ENCODE data around the gene TANC1. TPM values are rescaled to one million over a fixed set of nuclear protein-coding genes. Genes with fewer than 3 reads are reported as not detected.

The TANC1 gene
- total RNA-seq, 1 donor = 74.7 TPM

DNA sequence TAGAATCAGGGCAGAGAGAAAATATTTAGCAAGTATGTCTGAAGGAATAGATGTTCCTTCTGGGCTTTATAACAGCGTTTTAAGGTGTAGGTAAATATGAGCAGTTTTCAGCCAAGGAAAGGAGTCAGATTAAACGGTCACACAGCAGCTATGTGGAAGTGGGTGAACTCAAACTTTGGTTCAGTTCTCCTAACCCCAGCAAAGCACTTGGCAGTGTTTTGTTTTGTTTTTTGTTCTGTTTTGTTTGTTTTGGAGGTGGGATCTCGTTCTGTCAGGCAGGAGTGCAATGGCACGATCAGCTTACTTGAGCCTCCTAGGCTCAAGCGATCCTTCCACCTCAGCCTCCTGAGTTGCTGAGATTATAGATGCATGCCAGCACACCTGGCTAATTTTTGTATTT lies 24.6 kb downstream of the TANC1 start:
- TF ChIP-seq, protein P1, sequence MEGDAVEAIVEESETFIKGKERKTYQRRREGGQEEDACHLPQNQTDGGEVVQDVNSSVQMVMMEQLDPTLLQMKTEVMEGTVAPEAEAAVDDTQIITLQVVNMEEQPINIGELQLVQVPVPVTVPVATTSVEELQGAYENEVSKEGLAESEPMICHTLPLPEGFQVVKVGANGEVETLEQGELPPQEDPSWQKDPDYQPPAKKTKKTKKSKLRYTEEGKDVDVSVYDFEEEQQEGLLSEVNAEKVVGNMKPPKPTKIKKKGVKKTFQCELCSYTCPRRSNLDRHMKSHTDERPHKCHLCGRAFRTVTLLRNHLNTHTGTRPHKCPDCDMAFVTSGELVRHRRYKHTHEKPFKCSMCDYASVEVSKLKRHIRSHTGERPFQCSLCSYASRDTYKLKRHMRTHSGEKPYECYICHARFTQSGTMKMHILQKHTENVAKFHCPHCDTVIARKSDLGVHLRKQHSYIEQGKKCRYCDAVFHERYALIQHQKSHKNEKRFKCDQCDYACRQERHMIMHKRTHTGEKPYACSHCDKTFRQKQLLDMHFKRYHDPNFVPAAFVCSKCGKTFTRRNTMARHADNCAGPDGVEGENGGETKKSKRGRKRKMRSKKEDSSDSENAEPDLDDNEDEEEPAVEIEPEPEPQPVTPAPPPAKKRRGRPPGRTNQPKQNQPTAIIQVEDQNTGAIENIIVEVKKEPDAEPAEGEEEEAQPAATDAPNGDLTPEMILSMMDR (IDR thresholded peaks at IDR 0.05; ENCODE audit: insufficient read depth, low read depth, low read length) = no peak
- DNase-seq (ENCODE audit: low read depth) = no peak
- H3K4me3 ChIP-seq (ENCODE audit: low read depth, low read length) = no peak overlapping the region

DNA sequence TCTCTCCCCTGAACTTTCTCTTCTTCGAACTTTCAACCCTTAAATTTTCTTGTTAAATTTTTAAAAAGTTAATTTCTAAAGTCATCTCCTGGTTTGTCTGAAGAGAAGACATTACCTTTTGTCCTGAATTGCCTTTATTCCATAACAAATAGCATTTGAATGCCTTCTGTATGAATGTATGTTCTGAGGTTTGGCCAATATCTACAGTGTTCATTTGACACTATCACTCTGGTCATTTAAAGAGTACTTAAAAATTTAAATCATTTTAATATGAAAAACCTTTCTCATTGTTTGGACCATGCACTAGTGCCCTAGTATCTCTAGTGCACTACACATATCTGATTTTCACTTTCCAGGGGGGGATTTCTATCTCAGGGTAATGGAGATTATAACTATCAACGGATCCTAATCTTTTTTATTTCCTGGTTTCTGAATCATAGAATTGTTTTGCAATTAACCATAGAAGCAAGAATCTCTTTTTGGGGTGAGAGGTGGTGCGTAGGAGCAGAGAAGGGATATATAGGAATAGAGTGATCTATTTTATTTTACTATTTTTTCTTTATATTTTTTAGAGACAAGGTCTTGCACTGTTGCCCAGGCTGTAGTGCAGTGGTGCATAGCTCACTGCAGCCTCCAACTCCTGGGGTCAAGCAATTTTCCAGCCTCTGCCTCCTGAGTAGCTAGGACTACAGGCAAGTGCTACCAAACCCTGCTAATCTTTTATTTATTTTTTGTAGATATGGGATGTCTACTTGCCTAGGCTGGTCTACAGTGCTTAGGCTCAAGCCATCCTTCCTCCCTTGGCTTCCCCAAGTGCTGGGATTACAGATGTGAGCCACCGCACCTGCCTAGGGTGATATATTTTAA lies 25.5 kb downstream of the TANC1 start:
- no peak overlapping the region for H3K4me3 ChIP-seq (ENCODE audit: low read depth, low read length)
- TF ChIP-seq, protein P1 (IDR thresholded peaks at IDR 0.05; ENCODE audit: insufficient read depth, low read depth, low read length) = no peak
- peak; percentile 54 for DNase-seq (ENCODE audit: low read depth)

DNA sequence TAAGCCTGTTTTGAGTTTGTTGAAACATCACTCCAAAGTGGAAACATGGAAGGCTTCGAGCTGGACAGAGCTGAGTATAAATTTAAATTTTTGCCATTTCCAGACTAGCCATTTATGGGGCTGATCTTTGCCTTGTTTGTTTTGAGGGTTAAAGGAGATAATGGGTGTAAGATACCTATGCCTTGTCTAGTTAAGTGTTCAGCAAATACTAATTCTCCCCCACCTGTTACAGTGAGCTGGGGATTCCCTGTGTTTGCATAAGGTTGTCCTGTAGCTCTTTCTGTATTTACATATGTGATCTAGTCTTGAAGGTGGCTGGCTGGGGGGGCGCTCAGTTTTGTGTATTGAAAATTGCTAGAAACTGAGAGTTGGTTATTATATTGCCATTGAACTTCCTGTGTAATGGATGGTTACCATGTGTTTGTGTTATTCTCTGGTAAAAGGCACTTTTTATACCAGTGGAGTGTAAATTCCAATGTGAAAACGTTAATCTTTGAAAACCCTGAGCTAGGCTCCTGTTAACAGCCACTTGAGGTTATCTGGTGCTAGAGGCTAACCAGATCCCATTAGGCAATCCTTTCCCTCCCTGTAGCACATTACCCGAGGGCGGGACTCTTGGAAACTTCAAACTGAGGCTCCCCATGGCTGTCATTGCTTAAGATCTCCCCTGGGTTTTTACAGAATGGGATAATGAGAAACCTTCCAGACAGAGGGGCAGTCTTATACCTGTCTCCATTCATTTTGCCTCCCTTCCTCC lies 26.7 kb downstream of the TANC1 start:
- DNase-seq (ENCODE audit: low read depth) = peak; percentile 96
- TF ChIP-seq, protein P1 (IDR thresholded peaks at IDR 0.05; ENCODE audit: insufficient read depth, low read depth, low read length) = no peak
- no peak overlapping the region for H3K4me3 ChIP-seq (ENCODE audit: low read depth, low read length)

DNA sequence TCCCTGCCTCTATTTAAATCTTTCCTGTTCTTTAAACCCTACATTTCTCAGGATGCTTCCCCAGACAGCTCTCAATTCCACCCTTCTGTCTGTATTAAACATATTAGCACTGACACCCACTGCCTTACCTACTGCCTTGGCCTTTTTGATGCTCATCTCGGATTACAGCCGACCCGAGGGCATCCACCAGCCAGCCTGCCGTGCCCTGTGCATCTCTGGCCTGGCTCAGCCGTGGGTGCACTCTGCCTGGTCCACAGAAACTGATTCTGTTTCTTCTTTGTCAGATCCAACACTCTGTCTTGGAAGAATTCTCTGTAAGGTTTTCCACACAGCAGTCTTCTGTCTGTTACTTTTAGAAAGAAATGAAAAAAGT lies 27.2 kb downstream of the TANC1 start:
- no peak for DNase-seq (ENCODE audit: low read depth)
- no peak overlapping the region for H3K4me3 ChIP-seq (ENCODE audit: low read depth, low read length)
- TF ChIP-seq, protein P1 (IDR thresholded peaks at IDR 0.05; ENCODE audit: insufficient read depth, low read depth, low read length) = no peak

DNA sequence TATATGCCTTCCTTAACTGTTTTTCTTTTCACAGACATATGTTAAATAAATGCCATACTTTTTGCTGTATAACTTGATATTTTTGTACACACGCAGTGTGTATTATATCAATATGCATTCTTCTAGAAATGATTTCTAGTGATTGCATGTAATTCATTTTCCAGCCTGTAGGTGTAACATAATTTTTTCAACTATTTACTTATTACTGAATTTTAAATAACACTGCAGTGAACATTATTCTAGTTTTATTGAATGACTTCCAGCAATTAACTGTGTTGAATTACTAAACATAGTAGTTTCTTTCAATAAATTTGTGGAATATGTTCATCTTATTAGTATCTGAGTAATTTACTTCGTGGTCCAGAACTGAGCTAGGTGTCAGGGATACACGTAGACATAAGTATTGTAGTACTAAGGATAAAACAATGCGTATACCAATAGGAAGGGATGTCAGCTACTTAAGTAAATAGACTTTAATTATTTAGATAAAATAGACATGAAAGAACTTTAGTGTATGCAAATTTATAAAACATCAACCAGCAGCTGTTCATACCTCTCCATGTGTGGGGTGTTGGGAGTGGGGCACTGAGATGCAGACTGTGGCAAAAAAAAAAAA lies 28.0 kb downstream of the TANC1 start:
- no peak overlapping the region for H3K4me3 ChIP-seq (ENCODE audit: low read depth, low read length)
- TF ChIP-seq, protein P1 (IDR thresholded peaks at IDR 0.05; ENCODE audit: insufficient read depth, low read depth, low read length) = peak; percentile 27
- DNase-seq (ENCODE audit: low read depth) = no peak

DNA sequence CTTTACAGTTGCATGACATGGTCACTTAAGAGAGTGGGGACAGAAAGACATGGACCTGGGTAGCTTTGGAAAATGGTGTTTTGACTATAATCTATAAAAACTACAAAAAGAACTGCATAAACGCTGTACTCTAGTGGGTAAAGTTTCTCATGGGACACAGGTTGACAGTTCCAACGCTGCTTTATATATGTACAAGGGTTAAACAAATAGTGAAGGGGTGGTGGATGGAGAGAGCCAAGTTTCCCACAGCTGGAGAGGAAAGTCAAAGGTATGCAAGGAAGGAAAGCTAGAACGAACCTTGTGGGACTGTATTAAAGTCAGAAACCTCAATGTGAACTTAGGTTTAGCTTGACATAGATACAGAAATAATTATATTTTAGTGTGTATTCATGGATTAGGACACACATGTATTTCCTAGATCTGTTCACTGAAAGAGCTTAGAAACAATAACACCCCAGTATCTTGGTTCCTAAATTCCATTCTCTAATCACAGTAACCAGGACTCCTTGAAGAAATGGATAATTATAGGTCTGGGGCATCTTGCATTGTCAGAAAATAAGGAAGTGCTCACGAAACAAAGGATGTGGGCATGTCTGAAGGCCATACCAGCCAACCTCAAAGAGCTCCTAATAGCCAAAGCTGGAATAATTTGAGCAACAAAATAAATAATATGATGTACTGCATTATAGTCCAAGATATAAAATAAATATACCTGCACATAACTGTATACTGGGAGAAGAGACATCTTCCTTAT lies 28.8 kb downstream of the TANC1 start:
- TF ChIP-seq, protein P1 (IDR thresholded peaks at IDR 0.05; ENCODE audit: insufficient read depth, low read depth, low read length) = no peak
- DNase-seq (ENCODE audit: low read depth) = no peak

More for the DNA sequence above, 28.8 kb downstream of the TANC1 start:
- H3K4me3 ChIP-seq (ENCODE audit: low read depth, low read length) = no peak overlapping the region
